ENCODE results near the gene DAPK1. TPM values are rescaled to one million over a fixed set of nuclear protein-coding genes. Genes with fewer than 3 reads are reported as not detected.
"Not testable (repeated sequence)": the region's sequence is repeated elsewhere in the genome, so short reads cannot be mapped to it uniquely, and the experiment has no call there.

The DAPK1 gene
- total and polyA plus RNA-seq, 4 donors: 33.0 to 301 (median 94.1) TPM

DNA sequence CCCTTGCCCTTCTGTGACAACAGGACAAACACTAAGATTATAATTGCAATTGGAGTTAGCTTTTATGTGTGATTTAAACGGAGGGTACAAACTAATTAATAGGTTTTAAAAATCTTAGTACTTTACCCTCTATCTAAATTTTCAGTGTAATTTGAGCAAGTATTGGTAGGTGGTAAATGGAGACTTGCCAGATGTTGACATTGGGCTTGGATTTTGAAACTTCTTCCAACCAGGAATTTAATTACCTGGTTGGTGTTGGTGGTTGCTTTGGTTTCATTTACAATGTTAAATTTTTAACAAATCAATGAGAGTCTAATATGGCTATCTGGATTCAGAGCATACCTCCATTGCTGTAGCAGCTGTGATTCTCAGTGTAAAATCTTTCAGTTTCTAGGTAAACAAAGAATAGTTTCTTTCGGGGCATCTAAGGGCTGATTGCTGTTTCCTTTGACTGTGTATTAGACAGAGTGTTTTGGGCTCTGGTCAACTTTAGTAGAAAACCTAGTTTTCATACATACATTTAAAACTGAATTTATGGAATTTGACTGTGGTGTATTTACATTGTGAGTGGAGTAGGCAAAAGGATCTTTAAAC is 1.9 kb downstream of the DAPK1 start:
- ATAC-seq (ENCODE audit: insufficient read depth, low FRiP score) (no peak), DNase-seq (peak in 1 of 3 donors; percentile 50)
- TF ChIP-seq CTCF (IDR thresholded peaks at IDR 0.05; ENCODE audit: control extremely low read depth, extremely low read depth): no peak
- Histone ChIP-seq H3K27me3 (ENCODE audit: control insufficient read depth in 3 of 3, insufficient read depth in 3 of 3, low read length in 2 of 3) (no peaks in the 10 kb centered on the region), H3K36me3 (ENCODE audit: control insufficient read depth in 4 of 4, insufficient read depth in 4 of 4, low read length in 4 of 4) (peaks cover 0 to 18% (median 4%) of the 10 kb centered on the region in 4 donors), H3K27ac (ENCODE audit: low read depth in 1 of 2, low read length in 1 of 2) (no peak overlapping the region), H3K9ac (ENCODE audit: insufficient read depth in 1 of 2, low read length in 2 of 2) (peak overlapping the region in 1 of 2 donors; percentile 92), H3K4me3 (peak overlapping the region; percentile 89), H3K9me3 (ENCODE audit: control insufficient read depth in 4 of 4, insufficient read depth in 3 of 4, low read length in 3 of 4) (peaks cover 0 to 8% (median 0%) of the 10 kb centered on the region in 4 donors), H3K4me1 (ENCODE audit: control insufficient read depth in 5 of 5, insufficient read depth in 5 of 5, low read length in 5 of 5) (peaks cover 0 to 65% (median 11%) of the 10 kb centered on the region in 5 donors)
- WGBS, 2 donors: 17 to 29% methylated on average over 2 of the region's 2 CpGs

GRCh38 chr9:87500491-87501270 is 3.0 kb downstream of the DAPK1 start:
- WGBS, 2 donors: 42 to 49% methylated on average over 7 of the region's 7 CpGs
- no peak for ATAC-seq (ENCODE audit: insufficient read depth, low FRiP score)
- Histone ChIP-seq H3K27me3 (ENCODE audit: control insufficient read depth in 3 of 3, insufficient read depth in 3 of 3, low read length in 2 of 3) (no peaks in the 10 kb centered on the region), H3K9me3 (ENCODE audit: control insufficient read depth in 4 of 4, insufficient read depth in 3 of 4, low read length in 3 of 4) (peaks cover 0 to 8% (median 0%) of the 10 kb centered on the region in 4 donors), H3K9ac (ENCODE audit: insufficient read depth in 1 of 2, low read length in 2 of 2) (peak overlapping the region in 1 of 2 donors; percentile 50), H3K27ac (ENCODE audit: low read depth in 1 of 2, low read length in 1 of 2) (peak overlapping the region in 1 of 2 donors; percentile 20), H3K4me1 (ENCODE audit: control insufficient read depth in 5 of 5, insufficient read depth in 5 of 5, low read length in 5 of 5) (peaks cover 0 to 61% (median 11%) of the 10 kb centered on the region in 5 donors), H3K36me3 (ENCODE audit: control insufficient read depth in 4 of 4, insufficient read depth in 4 of 4, low read length in 4 of 4) (peaks cover 0 to 21% (median 8%) of the 10 kb centered on the region in 4 donors), H3K4me3 (no peak overlapping the region)
- TF ChIP-seq CTCF (IDR thresholded peaks at IDR 0.05; ENCODE audit: control extremely low read depth, extremely low read depth): no peak
- peak in 2 of 3 donors; percentile 62 to 65 for DNase-seq

GRCh38 chr9:87501271-87501656 is 3.6 kb downstream of the DAPK1 start:
- H3K27ac ChIP-seq (ENCODE audit: low read depth in 1 of 2, low read length in 1 of 2): peak overlapping the region in 1 of 2 donors; percentile 20
- H3K9ac ChIP-seq (ENCODE audit: insufficient read depth in 1 of 2, low read length in 2 of 2): peak overlapping the region in 1 of 2 donors; percentile 50
- peaks cover 0 to 56% (median 8%) of the 10 kb centered on the region in 5 donors for H3K4me1 ChIP-seq (ENCODE audit: control insufficient read depth in 5 of 5, insufficient read depth in 5 of 5, low read length in 5 of 5)
- peaks cover 0 to 25% (median 10%) of the 10 kb centered on the region in 4 donors for H3K36me3 ChIP-seq (ENCODE audit: control insufficient read depth in 4 of 4, insufficient read depth in 4 of 4, low read length in 4 of 4)
- H3K27me3 ChIP-seq (ENCODE audit: control insufficient read depth in 3 of 3, insufficient read depth in 3 of 3, low read length in 2 of 3); H3K9me3 ChIP-seq (ENCODE audit: control insufficient read depth in 4 of 4, insufficient read depth in 3 of 4, low read length in 3 of 4); ATAC-seq (ENCODE audit: insufficient read depth, low FRiP score); DNase-seq; H3K4me3 ChIP-seq: not testable (repeated sequence)
- WGBS, 2 donors: 86 to 88% methylated on average over 11 of the region's 11 CpGs

GRCh38 chr9:87501806-87502205 is 4.1 kb downstream of the DAPK1 start:
- Histone ChIP-seq H3K36me3 (ENCODE audit: control insufficient read depth in 4 of 4, insufficient read depth in 4 of 4, low read length in 4 of 4) (peaks cover 0 to 30% (median 12%) of the 10 kb centered on the region in 4 donors), H3K27ac (ENCODE audit: low read depth in 1 of 2, low read length in 1 of 2) (peak overlapping the region in 1 of 2 donors; percentile 49), H3K4me3 (no peak overlapping the region), H3K9ac (ENCODE audit: insufficient read depth in 1 of 2, low read length in 2 of 2) (peak overlapping the region in 1 of 2 donors; percentile 42), H3K4me1 (ENCODE audit: control insufficient read depth in 5 of 5, insufficient read depth in 5 of 5, low read length in 5 of 5) (peaks cover 0 to 55% (median 7%) of the 10 kb centered on the region in 5 donors), H3K9me3 (ENCODE audit: control insufficient read depth in 4 of 4, insufficient read depth in 3 of 4, low read length in 3 of 4) (peaks cover 0 to 10% (median 0%) of the 10 kb centered on the region in 4 donors), H3K27me3 (ENCODE audit: control insufficient read depth in 3 of 3, insufficient read depth in 3 of 3, low read length in 2 of 3) (no peaks in the 10 kb centered on the region)
- ATAC-seq (ENCODE audit: insufficient read depth, low FRiP score) (no peak), DNase-seq (no peak)
- no peak for TF ChIP-seq CTCF (IDR thresholded peaks at IDR 0.05; ENCODE audit: control extremely low read depth, extremely low read depth)
- 48 to 71% methylated on average over 1 of the region's 1 CpG for WGBS, 2 donors

Data from lung (tissue), 12 donors.